Muscle layer of colon (tissue), 2 donors: Measurements from ENCODE around the gene HS6ST3.
"Not testable (repeated sequence)": the region's sequence is repeated elsewhere in the genome, so short reads cannot be mapped to it uniquely, and the experiment has no call there.

ENCODE experiments used
- H3K27ac ChIP-seq: one replicate; pipeline ENCODE4 v1.7.0; 2013; ENCODE audit warnings: low read depth, mild to moderate bottlenecking, low read length, moderate library complexity
- H3K27me3 ChIP-seq, 2 donors: one replicate each; pipeline ENCODE4 v1.7.0; 2013; ENCODE audit warnings: low read length in 2 of 2, mild to moderate bottlenecking in 2 of 2; ENCODE audit not compliant: insufficient read depth in 2 of 2, control insufficient read depth in 1 of 2
- H3K36me3 ChIP-seq: one replicate; pipeline ENCODE4 v1.7.0; 2013; ENCODE audit warnings: mild to moderate bottlenecking, low read length; ENCODE audit not compliant: insufficient read depth
- H3K4me1 ChIP-seq: one replicate; pipeline ENCODE4 v1.7.0; 2013; ENCODE audit warnings: mild to moderate bottlenecking, low read length; ENCODE audit not compliant: insufficient read depth
- H3K4me3 ChIP-seq, 2 donors: one replicate each; pipeline ENCODE4 v1.7.0; 2013; ENCODE audit warnings: low read length in 2 of 2, low read depth in 1 of 2, mild to moderate bottlenecking in 1 of 2, moderate library complexity in 1 of 2
- H3K9ac ChIP-seq: one replicate; pipeline ENCODE4 v1.7.0; 2013; ENCODE audit warnings: low read length
- H3K9me3 ChIP-seq: one replicate; pipeline ENCODE4 v1.7.0; 2013; ENCODE audit warnings: mild to moderate bottlenecking, low read length
- donor health status: abdominal sarcoma.
- donor health status: Adenocarcinoma of cecum.

HS6ST3 gene

DNA sequence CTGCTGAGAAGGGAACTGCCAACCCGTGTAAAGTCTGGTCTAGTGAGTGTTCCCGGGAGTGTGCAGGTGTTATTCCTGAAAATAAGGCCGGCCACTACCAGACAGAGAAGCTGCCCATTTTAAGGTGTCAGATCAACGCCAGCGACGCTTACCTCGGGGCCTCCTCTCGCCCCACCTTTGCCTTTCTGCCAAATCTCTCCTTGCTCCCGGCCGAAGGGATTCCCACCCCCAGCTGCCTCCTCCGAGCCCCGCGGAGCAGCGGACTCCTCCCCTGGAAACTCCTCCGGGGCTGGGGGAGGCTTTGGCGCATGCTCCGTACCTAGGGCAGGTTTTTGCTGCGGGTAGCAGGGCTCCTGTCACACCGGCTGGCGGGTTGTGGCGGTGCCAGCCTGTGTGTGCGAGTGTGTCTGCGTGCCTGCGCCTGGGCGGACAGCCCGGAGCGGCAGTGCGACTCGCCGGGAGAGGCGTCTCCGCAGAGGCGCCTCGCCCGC lies at the start of gene HS6ST3:
Gene HS6ST3, plus strand, starts transcription at position 359 of the 491 bp plus-strand sequence.
- Histone ChIP-seq H3K27ac (no peak within 1 kb of the TSS), H3K27me3 (peaks cover 11 to 19% of the 10 kb centered on the region in 2 donors), H3K4me3 (peak within 1 kb of the TSS; percentile 32 to 37), H3K4me1 (no peaks in the 10 kb centered on the region), H3K9ac (no peak within 1 kb of the TSS), H3K36me3 (no peaks in the 10 kb centered on the region), H3K9me3 (no peaks in the 10 kb centered on the region)

DNA sequence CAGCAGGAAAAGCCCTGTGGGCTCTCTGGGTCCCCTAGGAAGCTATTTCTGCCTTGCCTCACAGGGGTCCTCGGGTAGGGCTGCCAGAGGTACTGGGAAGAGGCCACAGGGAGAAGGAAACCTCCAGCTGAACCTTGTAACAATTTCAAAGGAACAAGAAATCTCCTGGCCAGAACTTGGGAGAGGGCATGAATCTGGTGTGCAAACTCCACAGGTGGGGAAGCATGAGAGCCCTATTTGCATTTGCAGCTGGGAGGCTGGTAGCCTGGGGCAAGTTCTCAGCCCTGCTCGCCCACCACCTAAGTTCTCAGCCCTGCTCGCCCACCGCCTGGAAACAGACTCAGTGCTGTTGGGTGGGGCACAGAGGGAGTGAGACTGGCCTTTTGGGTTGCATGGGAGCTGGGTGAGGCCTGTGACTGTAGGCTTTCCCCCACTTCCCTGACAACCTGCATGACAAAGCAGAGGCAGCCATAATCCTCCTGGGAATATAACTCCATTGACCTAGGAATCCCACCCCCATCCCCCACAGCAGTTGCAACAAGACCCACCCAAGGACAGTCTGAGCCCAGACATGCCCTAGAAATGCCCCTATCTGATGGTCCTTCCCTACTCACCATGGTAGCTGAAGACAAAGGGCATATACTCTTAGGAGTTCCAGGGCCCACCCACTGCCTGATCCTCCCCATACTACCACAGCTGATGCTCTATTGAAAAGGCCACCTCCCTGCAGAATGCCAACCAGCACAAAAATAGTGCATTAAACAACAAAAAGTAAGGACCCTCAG lies 48.4 kb upstream of the HS6ST3 start:
- Histone ChIP-seq H3K27ac (no peak overlapping the region), H3K4me3 (no peak overlapping the region)

DNA sequence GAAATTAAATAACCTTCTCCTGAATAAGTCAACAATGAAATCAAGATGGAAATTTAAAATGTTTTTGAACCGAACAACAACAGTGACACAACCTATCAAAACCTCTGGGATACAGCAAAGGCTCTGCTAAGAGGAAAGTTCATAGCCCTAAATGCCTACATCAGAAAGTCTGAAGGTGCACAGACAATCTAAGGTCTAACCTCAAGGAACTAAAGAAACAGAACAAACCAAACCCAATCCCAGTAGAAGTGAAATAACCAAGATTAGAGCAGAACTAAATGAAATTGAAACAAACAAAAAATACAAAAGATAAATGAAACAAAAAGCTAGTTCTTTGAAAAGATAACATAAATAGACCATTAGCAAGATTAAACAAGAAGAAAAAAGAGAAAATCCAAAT lies 45.7 kb upstream of the HS6ST3 start:
- H3K9ac ChIP-seq: no peak overlapping the region
- H3K27ac ChIP-seq: no peak overlapping the region
- no peaks in the 10 kb centered on the region for H3K9me3 ChIP-seq
- H3K4me3 ChIP-seq: no peak overlapping the region
- H3K4me1 ChIP-seq: no peaks in the 10 kb centered on the region
- H3K27me3 ChIP-seq: no peaks in the 10 kb centered on the region
- no peaks in the 10 kb centered on the region for H3K36me3 ChIP-seq

More for the DNA sequence above, 48.4 kb upstream of the HS6ST3 start:
- Histone ChIP-seq H3K9me3 (no peaks in the 10 kb centered on the region), H3K27me3 (no peaks in the 10 kb centered on the region), H3K9ac (no peak overlapping the region), H3K4me1 (no peaks in the 10 kb centered on the region), H3K36me3 (no peaks in the 10 kb centered on the region)

DNA sequence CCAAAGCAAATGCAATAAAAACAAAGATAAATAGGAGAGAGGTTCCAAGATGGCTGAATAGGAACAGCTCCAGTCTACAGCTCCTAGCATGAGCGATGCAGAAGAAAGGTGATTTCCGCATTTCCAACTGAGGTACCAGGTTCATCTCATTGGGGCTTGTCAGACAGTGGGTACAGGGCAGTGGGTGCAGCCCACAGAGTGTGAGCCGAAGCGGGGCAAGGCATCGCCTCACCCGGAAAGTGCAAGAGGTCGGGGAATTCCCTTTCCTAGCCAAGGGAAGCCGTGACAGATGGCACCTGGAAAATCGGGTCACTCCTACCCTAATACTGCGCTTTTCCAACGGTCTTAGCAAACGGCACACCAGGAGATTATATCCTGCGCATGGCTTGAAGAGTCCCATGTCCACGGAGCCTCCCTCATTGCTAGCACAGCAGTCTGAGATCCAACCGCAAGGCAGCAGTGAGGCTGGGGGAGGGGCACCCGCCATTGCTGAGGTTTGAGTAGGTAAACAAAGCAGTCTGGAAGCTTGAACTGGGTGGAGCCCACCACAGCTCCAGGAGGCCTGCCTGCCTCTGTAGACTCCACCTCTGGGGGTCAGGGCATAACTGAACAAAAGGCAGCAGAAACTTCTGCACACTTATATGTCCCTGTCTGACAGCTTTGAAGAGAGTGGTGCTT lies 43.3 kb upstream of the HS6ST3 start:
- H3K27ac ChIP-seq, H3K36me3 ChIP-seq, H3K4me3 ChIP-seq, H3K4me1 ChIP-seq, H3K9ac ChIP-seq, H3K9me3 ChIP-seq, H3K27me3 ChIP-seq: not testable (repeated sequence)

DNA sequence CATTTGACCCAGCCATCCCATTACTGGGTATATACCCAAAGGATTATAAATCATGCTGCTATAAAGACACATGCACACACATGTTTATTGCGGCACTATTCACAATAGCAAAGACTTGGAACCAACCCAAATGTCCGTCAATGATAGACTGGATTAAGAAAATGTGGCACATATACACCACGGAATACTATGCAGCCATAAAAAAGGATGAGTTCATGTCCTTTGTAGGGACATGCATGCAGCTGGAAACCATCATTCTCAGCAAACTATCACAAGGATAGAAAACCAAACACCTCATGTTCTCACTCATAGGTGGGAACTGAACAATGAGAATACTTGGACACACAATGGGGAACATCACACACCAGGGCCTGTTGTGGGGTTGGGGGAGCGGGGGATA lies 39.0 kb upstream of the HS6ST3 start:
- H3K4me3 ChIP-seq, H3K9ac ChIP-seq, H3K36me3 ChIP-seq, H3K4me1 ChIP-seq, H3K9me3 ChIP-seq, H3K27me3 ChIP-seq, H3K27ac ChIP-seq: not testable (repeated sequence)

DNA sequence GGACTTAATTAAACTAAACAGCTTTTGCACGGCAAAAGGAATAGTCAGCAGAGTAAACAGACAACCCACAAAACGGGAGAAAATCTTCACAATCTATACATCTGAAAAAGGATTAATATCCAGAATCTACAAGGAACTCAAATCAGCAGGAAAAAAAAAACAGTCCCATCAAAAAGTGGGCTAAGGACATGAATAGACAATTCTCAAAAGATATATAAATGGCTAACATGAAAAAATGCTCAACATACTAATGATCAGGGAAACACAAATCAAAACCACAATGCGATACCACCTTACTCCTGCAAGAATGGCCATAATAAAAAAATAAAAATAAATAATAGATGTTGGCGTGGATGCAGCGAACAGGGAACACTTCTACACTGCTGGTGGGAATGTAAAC lies 38.4 kb upstream of the HS6ST3 start:
- H3K9me3 ChIP-seq, H3K36me3 ChIP-seq, H3K9ac ChIP-seq, H3K27ac ChIP-seq, H3K4me1 ChIP-seq, H3K4me3 ChIP-seq, H3K27me3 ChIP-seq: not testable (repeated sequence)

DNA sequence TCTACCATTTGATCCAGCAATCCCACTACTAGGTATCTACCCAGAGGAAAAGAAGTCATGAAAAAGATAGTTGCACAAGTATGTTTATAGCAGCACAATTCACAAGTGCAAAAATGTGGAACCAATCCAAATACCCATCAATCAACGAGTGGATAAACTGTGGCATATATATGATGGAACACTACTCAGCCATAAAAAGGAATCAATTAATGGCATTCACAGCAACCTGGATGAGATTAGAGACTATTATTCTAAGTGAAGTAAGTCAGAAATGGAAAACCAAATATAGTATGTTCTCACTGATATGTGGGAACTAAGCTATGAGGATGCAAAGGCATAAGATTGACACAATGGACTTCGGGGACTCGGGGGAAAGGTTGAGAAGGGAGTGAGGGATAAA lies 38.0 kb upstream of the HS6ST3 start:
- not testable (repeated sequence) for H3K9ac ChIP-seq, H3K4me1 ChIP-seq, H3K27ac ChIP-seq, H3K36me3 ChIP-seq, H3K9me3 ChIP-seq, H3K27me3 ChIP-seq
- peak overlapping the region in 1 of 2 donors; percentile 77 for H3K4me3 ChIP-seq

DNA sequence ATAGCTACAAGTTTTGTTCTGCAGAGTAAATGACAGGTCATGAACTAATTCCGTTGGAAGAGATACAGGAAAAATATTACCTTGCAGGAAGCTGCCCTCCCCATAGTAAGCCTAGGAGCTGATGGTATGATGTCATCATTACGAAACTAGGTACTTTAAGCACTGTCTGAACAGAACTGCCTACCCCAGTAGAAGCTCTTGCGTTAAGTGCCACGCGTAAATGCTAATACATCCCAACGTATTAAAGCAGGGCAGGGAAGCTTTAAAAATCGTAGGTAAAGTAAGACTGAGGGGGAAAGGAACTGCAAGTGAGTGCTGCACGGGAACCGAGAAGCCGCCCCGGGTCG lies 37.3 kb upstream of the HS6ST3 start:
- H3K27ac ChIP-seq: peak overlapping the region; percentile 75
- peaks cover 7% of the 10 kb centered on the region for H3K4me1 ChIP-seq
- no peaks in the 10 kb centered on the region for H3K36me3 ChIP-seq
- H3K27me3 ChIP-seq: no peaks in the 10 kb centered on the region
- H3K9ac ChIP-seq: peak overlapping the region; percentile 58
- H3K9me3 ChIP-seq: no peaks in the 10 kb centered on the region
- peak overlapping the region; percentile 77 to 94 for H3K4me3 ChIP-seq

DNA sequence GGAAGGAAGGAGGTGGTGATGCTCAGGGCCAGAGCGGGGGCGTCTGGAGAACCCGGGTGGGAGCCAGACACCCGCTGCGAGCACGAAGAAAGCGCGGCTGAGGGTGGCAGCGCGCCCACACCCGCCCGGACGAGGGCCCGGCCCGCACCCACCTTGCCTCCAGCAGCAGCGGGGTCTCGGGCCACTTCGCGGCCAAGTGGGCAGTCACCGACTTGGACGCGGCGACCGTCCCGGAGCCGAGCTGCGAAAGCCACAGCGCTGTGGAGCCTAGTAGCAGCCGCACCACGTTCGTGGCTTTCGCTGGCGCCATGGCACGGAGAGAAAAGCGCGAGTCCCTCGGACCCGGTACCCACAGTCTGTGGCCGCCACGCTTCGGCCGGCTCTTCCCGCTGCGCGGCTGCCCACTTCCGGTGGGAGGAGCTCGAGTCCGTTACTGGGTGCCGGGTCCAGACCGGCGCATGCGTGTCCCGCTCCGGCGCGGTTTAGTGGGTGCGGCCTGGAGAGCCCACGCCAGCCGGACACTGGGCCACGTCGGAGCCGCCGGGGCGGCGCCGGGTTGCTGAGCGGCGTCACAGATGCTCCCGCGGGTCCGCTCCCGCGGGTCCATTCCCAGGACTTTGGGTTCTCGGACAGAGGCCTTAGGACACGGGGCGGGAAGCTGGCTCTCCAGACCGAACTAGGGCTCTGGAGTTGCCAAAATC lies 36.8 kb upstream of the HS6ST3 start, which contains the start of gene UGGT2:
Gene UGGT2, minus strand, starts transcription at position 399 of the 701 bp plus-strand sequence. Its CDS starts 89 bp downstream, at position 310.
- Histone ChIP-seq H3K36me3 (no peaks in the 10 kb centered on the region), H3K9me3 (no peaks in the 10 kb centered on the region), H3K27ac (peak within 1 kb of the TSS; percentile 75), H3K9ac (peak within 1 kb of the TSS; percentile 58), H3K4me1 (peaks cover 7% of the 10 kb centered on the region), H3K27me3 (no peaks in the 10 kb centered on the region), H3K4me3 (peak within 1 kb of the TSS; percentile 77 to 94)

DNA sequence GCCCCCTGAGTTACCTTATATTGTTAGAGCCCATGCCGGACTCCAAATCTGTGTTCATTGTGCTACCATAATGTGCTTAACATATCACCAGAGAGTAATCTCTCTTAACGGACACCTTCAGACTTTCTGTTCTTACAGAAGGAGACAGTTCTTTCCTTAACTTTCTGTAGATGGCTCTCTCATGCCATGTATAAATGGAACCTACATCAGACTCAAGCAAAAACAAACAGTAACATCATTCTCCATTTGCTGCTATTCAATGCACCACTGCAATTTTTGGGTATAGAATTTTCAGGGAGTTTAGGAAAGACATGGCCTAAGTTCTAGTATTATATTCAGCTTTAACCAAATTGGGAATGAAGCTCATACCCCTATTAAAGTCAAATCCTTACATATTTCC lies 24.1 kb upstream of the HS6ST3 start:
- Histone ChIP-seq H3K4me3 (no peak overlapping the region), H3K36me3 (no peaks in the 10 kb centered on the region), H3K4me1 (no peaks in the 10 kb centered on the region), H3K9ac (no peak overlapping the region), H3K9me3 (no peaks in the 10 kb centered on the region), H3K27ac (no peak overlapping the region), H3K27me3 (no peaks in the 10 kb centered on the region)

DNA sequence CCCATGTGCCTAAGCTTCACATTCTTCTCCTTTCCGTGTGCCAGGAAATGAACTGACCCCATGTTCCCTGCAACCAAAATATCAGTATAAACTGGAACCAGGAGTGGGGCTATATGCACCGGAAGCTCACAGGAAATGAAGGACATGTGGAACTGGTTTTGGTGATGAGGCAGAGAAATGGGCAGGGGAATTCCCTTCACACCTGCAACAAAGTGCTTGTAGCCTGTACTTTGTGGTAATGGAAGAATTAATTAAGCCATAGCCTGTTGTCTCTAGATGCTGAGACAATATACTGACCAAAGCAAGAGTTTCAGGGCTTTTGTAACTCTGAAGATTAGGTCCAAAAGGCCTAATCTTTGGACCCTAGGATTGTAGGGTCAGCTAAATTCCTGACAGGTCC lies 21.2 kb upstream of the HS6ST3 start:
- H3K4me3 ChIP-seq: no peak overlapping the region
- no peaks in the 10 kb centered on the region for H3K4me1 ChIP-seq
- no peak overlapping the region for H3K9ac ChIP-seq
- no peaks in the 10 kb centered on the region for H3K27me3 ChIP-seq
- H3K9me3 ChIP-seq: no peaks in the 10 kb centered on the region
- H3K27ac ChIP-seq: no peak overlapping the region
- no peaks in the 10 kb centered on the region for H3K36me3 ChIP-seq
